Measurements from ENCODE around the gene RNU4-1. TPM values are rescaled to one million over a fixed set of nuclear protein-coding genes. Genes with fewer than 3 reads are reported as not detected.
"Not testable (repeated sequence)": the region's sequence is repeated elsewhere in the genome, so short reads cannot be mapped to it uniquely, and the experiment has no call there.

The RNU4-1 gene
- total RNA-seq, 4 donors from 2014 or later = under 0.01 TPM

- H3K4me3 ChIP-seq = no peak overlapping the region
- peaks cover 0 to 13% (median 0%) of the 10 kb centered on the region in 3 donors for H3K36me3 ChIP-seq
- H3K4me1 ChIP-seq = peaks cover 0 to 57% (median 2%) of the 10 kb centered on the region in 4 donors
- no peak for DNase-seq
- no peaks in the 10 kb centered on the region for H3K27me3 ChIP-seq
- H3K27ac ChIP-seq = peak overlapping the region in 1 of 4 donors; percentile 22
- TF ChIP-seq CTCF (IDR thresholded peaks at IDR 0.05) = no peak
- no peak for TF ChIP-seq POLR2A (IDR thresholded peaks at IDR 0.05)
- H3K9me3 ChIP-seq = no peaks in the 10 kb centered on the region
These were observed 34.6 kb downstream of the RNU4-1 start for GRCh38 chr12:120258323-120258896.

- Histone ChIP-seq H3K4me3 (no peak overlapping the region), H3K4me1 (peaks cover 0 to 50% (median 8%) of the 10 kb centered on the region in 4 donors), H3K27ac (peak overlapping the region; percentile 45 to 75 (median 63)), H3K27me3 (no peaks in the 10 kb centered on the region), H3K36me3 (peaks cover 0 to 13% (median 0%) of the 10 kb centered on the region in 3 donors), H3K9me3 (no peaks in the 10 kb centered on the region)
- no peak for TF ChIP-seq CTCF (IDR thresholded peaks at IDR 0.05)
- TF ChIP-seq POLR2A (IDR thresholded peaks at IDR 0.05) = no peak
- DNase-seq = no peak
These were observed 35.8 kb downstream of the RNU4-1 start for GRCh38 chr12:120257041-120257821.

GRCh38 chr12:120254809-120255208 is 38.2 kb downstream of the RNU4-1 start:
- H3K4me1 ChIP-seq = peaks cover 0 to 45% (median 19%) of the 10 kb centered on the region in 4 donors
- DNase-seq = no peak
- H3K36me3 ChIP-seq = peaks cover 0 to 13% (median 0%) of the 10 kb centered on the region in 3 donors
- peak overlapping the region in 2 of 4 donors; percentile 3 to 36 for H3K27ac ChIP-seq
- TF ChIP-seq CTCF (IDR thresholded peaks at IDR 0.05) (peak in 1 of 6 experiments; percentile 9), POLR2A (IDR thresholded peaks at IDR 0.05) (no peak)
- H3K4me3 ChIP-seq = no peak overlapping the region
- H3K9me3 ChIP-seq = no peaks in the 10 kb centered on the region
- H3K27me3 ChIP-seq = no peaks in the 10 kb centered on the region

- H3K36me3 ChIP-seq = peaks cover 0 to 13% (median 0%) of the 10 kb centered on the region in 3 donors
- H3K27ac ChIP-seq = peak overlapping the region in 2 of 4 donors; percentile 25 to 46
- not testable (repeated sequence) for H3K27me3 ChIP-seq
These were observed 39.7 kb downstream of the RNU4-1 start for GRCh38 chr12:120253313-120253712.

GRCh38 chr12:120252071-120252906 is 40.7 kb downstream of the RNU4-1 start:
- peak overlapping the region; percentile 2 to 18 (median 6) for H3K27ac ChIP-seq
- DNase-seq = peak in 2 of 3 donors; percentile 56 to 73
- no peak overlapping the region for H3K4me3 ChIP-seq
- peaks cover 0 to 54% (median 23%) of the 10 kb centered on the region in 4 donors for H3K4me1 ChIP-seq
- H3K36me3 ChIP-seq = peaks cover 0 to 13% (median 0%) of the 10 kb centered on the region in 3 donors
- H3K9me3 ChIP-seq = no peaks in the 10 kb centered on the region
- TF ChIP-seq CTCF (IDR thresholded peaks at IDR 0.05) = no peak
- no peak for TF ChIP-seq POLR2A (IDR thresholded peaks at IDR 0.05)
- no peaks in the 10 kb centered on the region for H3K27me3 ChIP-seq

More at GRCh38 chr12:120253313-120253712, 39.7 kb downstream of the RNU4-1 start:
- H3K4me3 ChIP-seq, DNase-seq, H3K9me3 ChIP-seq: not testable (repeated sequence)
- peaks cover 0 to 54% (median 23%) of the 10 kb centered on the region in 4 donors for H3K4me1 ChIP-seq

- Histone ChIP-seq H3K4me1 (peaks cover 0 to 48% (median 23%) of the 10 kb centered on the region in 4 donors), H3K27ac (peak overlapping the region; percentile 2 to 73 (median 12)), H3K36me3 (peaks cover 0 to 13% (median 0%) of the 10 kb centered on the region in 3 donors)
- not testable (repeated sequence) for DNase-seq, H3K27me3 ChIP-seq, H3K4me3 ChIP-seq, H3K9me3 ChIP-seq
These were observed 41.5 kb downstream of the RNU4-1 start for GRCh38 chr12:120251364-120252070.

Measured in Peyer's patch (tissue), 4 donors.